ENCODE measurements around the gene SYT1. TPM values are rescaled to one million over a fixed set of nuclear protein-coding genes. Genes with fewer than 3 reads are reported as not detected.

Gene SYT1
- total RNA-seq, 1 experiment from 2014 or later, result 15.8 TPM

GRCh38 chr12:78865516-78865915 lies 942 bp downstream of the SYT1 start:
- Histone ChIP-seq H4K20me1 (ENCODE audit: control insufficient read depth, insufficient read depth, insufficient read length) (no peaks in the 10 kb centered on the region), H3K4ac (ENCODE audit: low read depth, low read length) (no peak overlapping the region), H4K91ac (ENCODE audit: insufficient read length, low read depth, low read length) (no peak overlapping the region), H3K79me2 (ENCODE audit: insufficient read depth, low read length) (peaks cover 16% of the 10 kb centered on the region; the same call in 1 of the 2 replicates), H2BK15ac (ENCODE audit: low read depth, low read length) (no peak overlapping the region), H3T11ph (ENCODE audit: low read length) (no peak overlapping the region), H3K4me2 (ENCODE audit: insufficient read depth, insufficient read length, low read length) (peak overlapping the region; percentile 73), H3K27me3 (ENCODE audit: insufficient read depth, low read length) (no peaks in the 10 kb centered on the region), H2BK20ac (ENCODE audit: low read depth, low read length, poor library complexity, severe bottlenecking) (no peak overlapping the region), H2BK120ac (ENCODE audit: low read depth, low read length, poor library complexity, severe bottlenecking) (no peak overlapping the region), H3K27ac (ENCODE audit: insufficient read length, low read depth, low read length) (no peak overlapping the region), H3K18ac (ENCODE audit: insufficient read length, low read depth, low read length) (no peak overlapping the region), H2BK12ac (ENCODE audit: insufficient read length, low read depth, low read length) (no peak overlapping the region), H3K79me1 (ENCODE audit: insufficient read depth, low read depth, low read length, poor library complexity, severe bottlenecking) (no peaks in the 10 kb centered on the region), H3K4me1 (ENCODE audit: insufficient read depth, low read length) (no peaks in the 10 kb centered on the region; the same call in 1 of the 2 replicates), H3K23ac (ENCODE audit: insufficient read length, low read depth, low read length) (no peak overlapping the region), H3K56ac (ENCODE audit: insufficient read length, low read depth, low read length) (no peak overlapping the region), H3K9me3 (ENCODE audit: control insufficient read depth, low read depth, low read length) (no peaks in the 10 kb centered on the region), H4K8ac (replicated peaks; ENCODE audit: insufficient read length, low read depth, low read length) (no peak overlapping the region), H2AK5ac (ENCODE audit: insufficient read length, low read length) (no peak overlapping the region), H3K9ac (ENCODE audit: extremely low read depth, insufficient read length, low read length) (peak overlapping the region; percentile 77), H2AFZ (ENCODE audit: low read length) (no peak overlapping the region), H2BK5ac (ENCODE audit: insufficient read length, low read length) (no peak overlapping the region), H3K14ac (ENCODE audit: insufficient read depth, low read length) (no peak overlapping the region), H4K5ac (ENCODE audit: insufficient read length, low read depth, low read length) (no peak overlapping the region), H3K23me2 (ENCODE audit: insufficient read length, low read depth, low read length, poor library complexity, severe bottlenecking) (peaks cover 14% of the 10 kb centered on the region)
- peak overlapping the region in 1 of 3 experiments; percentile 91; a peak in 2 of 7 replicates for H3K27ac Mint-ChIP-seq
- H3K4me1 Mint-ChIP-seq, result peaks cover 25 to 28% of the 10 kb centered on the region in 2 experiments
- H3K36me3 Mint-ChIP-seq (ENCODE audit: insufficient read depth in 1 of 3, low read depth in 3 of 3), result no peaks in the 10 kb centered on the region
- no peak for DNase-seq
- H3K9me3 Mint-ChIP-seq, result no peaks in the 10 kb centered on the region; a peak in 1 of 5 replicates
- no peak for TF ChIP-seq CTCF (conservative IDR thresholded peaks at IDR 0.05)
- peak overlapping the region; percentile 95 to 99 for H3K4me3 Mint-ChIP-seq
- peaks cover 1% of the 10 kb centered on the region; the same call in 1 of the 2 replicates for H3K27me3 Mint-ChIP-seq (ENCODE audit: low read depth)
- WGBS (ENCODE audit: extremely low coverage, insufficient read length, low lambda C conversion rate), result no CpG with 5 or more reads among the region's 5 CpGs

Data from H9 (cell line).